C4-2B (cell line): ENCODE results near the gene HOGA1.

ENCODE experiments used
- ZFX ChIP-seq: fragments of 450-650 bp; IDR thresholded peaks from 2 replicates; pipeline ENCODE4 v1.6.1; 2017
- TF ChIP-seq, protein P1 (sequence below): fragments of 450-650 bp; conservative IDR thresholded peaks from 2 replicates; pipeline ENCODE4 v1.5.1; 2017; ENCODE audit warnings: mild to moderate bottlenecking

DNA sequence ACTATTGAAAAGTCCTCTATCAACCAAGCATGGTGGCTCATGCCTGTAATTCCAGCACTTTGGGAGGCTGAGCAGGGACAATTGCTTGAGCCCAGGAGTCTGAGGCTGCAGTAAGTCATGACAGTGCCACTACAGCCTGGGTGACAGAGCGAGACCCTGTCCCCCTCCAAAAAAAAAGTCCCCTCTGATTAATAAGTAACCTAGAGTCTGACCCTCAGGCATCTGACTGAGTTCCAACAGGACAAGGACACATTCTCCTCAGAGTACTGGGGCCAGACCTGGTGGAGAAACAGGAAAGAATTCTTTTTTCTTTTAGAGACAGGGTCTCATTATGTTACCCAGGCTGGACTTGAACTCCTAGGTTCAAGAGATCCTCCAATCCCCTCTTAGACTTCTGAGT, 39.1 kb downstream of the HOGA1 start:
- TF ChIP-seq, protein P1, sequence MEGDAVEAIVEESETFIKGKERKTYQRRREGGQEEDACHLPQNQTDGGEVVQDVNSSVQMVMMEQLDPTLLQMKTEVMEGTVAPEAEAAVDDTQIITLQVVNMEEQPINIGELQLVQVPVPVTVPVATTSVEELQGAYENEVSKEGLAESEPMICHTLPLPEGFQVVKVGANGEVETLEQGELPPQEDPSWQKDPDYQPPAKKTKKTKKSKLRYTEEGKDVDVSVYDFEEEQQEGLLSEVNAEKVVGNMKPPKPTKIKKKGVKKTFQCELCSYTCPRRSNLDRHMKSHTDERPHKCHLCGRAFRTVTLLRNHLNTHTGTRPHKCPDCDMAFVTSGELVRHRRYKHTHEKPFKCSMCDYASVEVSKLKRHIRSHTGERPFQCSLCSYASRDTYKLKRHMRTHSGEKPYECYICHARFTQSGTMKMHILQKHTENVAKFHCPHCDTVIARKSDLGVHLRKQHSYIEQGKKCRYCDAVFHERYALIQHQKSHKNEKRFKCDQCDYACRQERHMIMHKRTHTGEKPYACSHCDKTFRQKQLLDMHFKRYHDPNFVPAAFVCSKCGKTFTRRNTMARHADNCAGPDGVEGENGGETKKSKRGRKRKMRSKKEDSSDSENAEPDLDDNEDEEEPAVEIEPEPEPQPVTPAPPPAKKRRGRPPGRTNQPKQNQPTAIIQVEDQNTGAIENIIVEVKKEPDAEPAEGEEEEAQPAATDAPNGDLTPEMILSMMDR: no peak
- no peak for TF ChIP-seq ZFX
